Measurements from ENCODE around the gene LTBP1. TPM values are rescaled to one million over a fixed set of nuclear protein-coding genes. Genes with fewer than 3 reads are reported as not detected.

LTBP1 gene
- total RNA-seq, 1 donor from 2014 or later = 29.7 TPM

GRCh38 chr2:32949260-32949659 is 2.5 kb downstream of the LTBP1 start:
- Mint-ChIP-seq H3K9me3 (ENCODE audit: unreplicated experiment) (no peaks in the 10 kb centered on the region), H3K27me3 (ENCODE audit: low read depth, unreplicated experiment) (peaks cover 2% of the 10 kb centered on the region), H3K27ac (ENCODE audit: unreplicated experiment) (no peak overlapping the region), H3K36me3 (ENCODE audit: low read depth, unreplicated experiment) (peaks cover 4% of the 10 kb centered on the region), H3K4me3 (ENCODE audit: unreplicated experiment) (no peak overlapping the region), H3K4me1 (ENCODE audit: low read depth, unreplicated experiment) (peaks cover 5% of the 10 kb centered on the region)
- Histone ChIP-seq H3K4me1 (ENCODE audit: insufficient read depth, low read length) (peaks cover 4% of the 10 kb centered on the region), H3K9me3 (ENCODE audit: insufficient read depth, low read depth, low read length) (no peaks in the 10 kb centered on the region), H3K4me3 (ENCODE audit: insufficient read depth, low read depth, low read length) (no peak overlapping the region), H3K9ac (ENCODE audit: low read length) (no peak overlapping the region), H3K27me3 (ENCODE audit: insufficient read depth, low read length) (no peaks in the 10 kb centered on the region), H3K27ac (ENCODE audit: low read depth, low read length) (no peak overlapping the region), H3K36me3 (ENCODE audit: insufficient read depth, low read length) (no peaks in the 10 kb centered on the region), H2AFZ (ENCODE audit: low read depth, low read length) (no peak overlapping the region), H3K79me2 (ENCODE audit: insufficient read depth, low read length) (no peaks in the 10 kb centered on the region), H3K4me2 (ENCODE audit: low read length) (no peak overlapping the region), H4K20me1 (ENCODE audit: insufficient read depth, low read length) (no peaks in the 10 kb centered on the region)
- TF ChIP-seq EZH2 (IDR thresholded peaks at IDR 0.05; ENCODE audit: insufficient read depth, low read length) (no peak), CTCF (IDR thresholded peaks at IDR 0.05; ENCODE audit: insufficient read depth, low read depth, low read length) (no peak)
- FAIRE-seq (no peak), DNase-seq (ENCODE audit: low read depth) (no peak)

GRCh38 chr2:32951672-32952071 is 4.9 kb downstream of the LTBP1 start:
- TF ChIP-seq CTCF (IDR thresholded peaks at IDR 0.05; ENCODE audit: insufficient read depth, low read depth, low read length) (no peak), EZH2 (IDR thresholded peaks at IDR 0.05; ENCODE audit: insufficient read depth, low read length) (no peak)
- no peaks in the 10 kb centered on the region for H3K9me3 Mint-ChIP-seq (ENCODE audit: unreplicated experiment)
- Histone ChIP-seq H3K36me3 (ENCODE audit: insufficient read depth, low read length) (no peaks in the 10 kb centered on the region), H3K79me2 (ENCODE audit: insufficient read depth, low read length) (no peaks in the 10 kb centered on the region), H3K9me3 (ENCODE audit: insufficient read depth, low read depth, low read length) (no peaks in the 10 kb centered on the region), H3K4me3 (ENCODE audit: insufficient read depth, low read depth, low read length) (no peak overlapping the region), H3K27ac (ENCODE audit: low read depth, low read length) (no peak overlapping the region), H3K4me1 (ENCODE audit: insufficient read depth, low read length) (no peaks in the 10 kb centered on the region), H3K9ac (ENCODE audit: low read length) (no peak overlapping the region), H4K20me1 (ENCODE audit: insufficient read depth, low read length) (no peaks in the 10 kb centered on the region), H3K27me3 (ENCODE audit: insufficient read depth, low read length) (no peaks in the 10 kb centered on the region), H2AFZ (ENCODE audit: low read depth, low read length) (no peak overlapping the region), H3K4me2 (ENCODE audit: low read length) (no peak overlapping the region)
- peaks cover 4% of the 10 kb centered on the region for H3K36me3 Mint-ChIP-seq (ENCODE audit: low read depth, unreplicated experiment)
- no peaks in the 10 kb centered on the region for H3K27me3 Mint-ChIP-seq (ENCODE audit: low read depth, unreplicated experiment)
- no peak overlapping the region for H3K27ac Mint-ChIP-seq (ENCODE audit: unreplicated experiment)
- FAIRE-seq = no peak
- no peak for DNase-seq (ENCODE audit: low read depth)
- H3K4me1 Mint-ChIP-seq (ENCODE audit: low read depth, unreplicated experiment) = peaks cover 5% of the 10 kb centered on the region
- H3K4me3 Mint-ChIP-seq (ENCODE audit: unreplicated experiment) = no peak overlapping the region

- H3K4me1 Mint-ChIP-seq (ENCODE audit: low read depth, unreplicated experiment) = peaks cover 5% of the 10 kb centered on the region
- peaks cover 4% of the 10 kb centered on the region for H3K36me3 Mint-ChIP-seq (ENCODE audit: low read depth, unreplicated experiment)
Measured at GRCh38 chr2:32952761-32953476, 6.2 kb downstream of the LTBP1 start.

More at GRCh38 chr2:32952761-32953476, 6.2 kb downstream of the LTBP1 start:
- Histone ChIP-seq H3K27me3 (ENCODE audit: insufficient read depth, low read length) (no peaks in the 10 kb centered on the region), H3K9ac (ENCODE audit: low read length) (no peak overlapping the region), H3K79me2 (ENCODE audit: insufficient read depth, low read length) (no peaks in the 10 kb centered on the region), H3K4me3 (ENCODE audit: insufficient read depth, low read depth, low read length) (no peak overlapping the region), H3K4me2 (ENCODE audit: low read length) (no peak overlapping the region), H3K9me3 (ENCODE audit: insufficient read depth, low read depth, low read length) (no peaks in the 10 kb centered on the region), H2AFZ (ENCODE audit: low read depth, low read length) (no peak overlapping the region), H3K4me1 (ENCODE audit: insufficient read depth, low read length) (no peaks in the 10 kb centered on the region), H3K27ac (ENCODE audit: low read depth, low read length) (no peak overlapping the region), H3K36me3 (ENCODE audit: insufficient read depth, low read length) (no peaks in the 10 kb centered on the region), H4K20me1 (ENCODE audit: insufficient read depth, low read length) (no peaks in the 10 kb centered on the region)
- FAIRE-seq (no peak), DNase-seq (ENCODE audit: low read depth) (no peak)
- Mint-ChIP-seq H3K27ac (ENCODE audit: unreplicated experiment) (no peak overlapping the region), H3K27me3 (ENCODE audit: low read depth, unreplicated experiment) (no peaks in the 10 kb centered on the region), H3K9me3 (ENCODE audit: unreplicated experiment) (no peaks in the 10 kb centered on the region), H3K4me3 (ENCODE audit: unreplicated experiment) (no peak overlapping the region)
- TF ChIP-seq CTCF (IDR thresholded peaks at IDR 0.05; ENCODE audit: insufficient read depth, low read depth, low read length) (no peak), EZH2 (IDR thresholded peaks at IDR 0.05; ENCODE audit: insufficient read depth, low read length) (no peak)

All from astrocyte (in vitro differentiated cells and primary cell).